ENCODE results near the gene SLC23A3.

The SLC23A3 gene

GRCh38 chr2:219175928-219176817, 6.3 kb upstream of the SLC23A3 start:
- DNase-seq (ENCODE audit: low read depth, low spot score): no peak

- DNase-seq (ENCODE audit: low read depth, low spot score): no peak
Measured at GRCh38 chr2:219175486-219175885, 5.7 kb upstream of the SLC23A3 start.

GRCh38 chr2:219174801-219175200, 5.0 kb upstream of the SLC23A3 start:
- DNase-seq (ENCODE audit: low read depth, low spot score): no peak

- DNase-seq (ENCODE audit: low read depth, low spot score): no peak
Measured at GRCh38 chr2:219174146-219174545, 4.3 kb upstream of the SLC23A3 start.

- DNase-seq (ENCODE audit: low read depth, low spot score): no peak
Measured at GRCh38 chr2:219173176-219173575, 3.3 kb upstream of the SLC23A3 start.

- no peak for DNase-seq (ENCODE audit: low read depth, low spot score)
Measured at GRCh38 chr2:219172231-219173154, 2.7 kb upstream of the SLC23A3 start.

- no peak for DNase-seq (ENCODE audit: low read depth, low spot score)
Measured at GRCh38 chr2:219171231-219171651, 1.4 kb upstream of the SLC23A3 start.

- no peak for DNase-seq (ENCODE audit: low read depth, low spot score)
Measured at GRCh38 chr2:219168932-219169331, 897 bp downstream of the SLC23A3 start.

- no peak for DNase-seq (ENCODE audit: low read depth, low spot score)
Measured at GRCh38 chr2:219168526-219168925, 1.3 kb downstream of the SLC23A3 start.

GRCh38 chr2:219167997-219168396, 1.8 kb downstream of the SLC23A3 start:
- DNase-seq (ENCODE audit: low read depth, low spot score): no peak

- no peak for DNase-seq (ENCODE audit: low read depth, low spot score)
Measured at GRCh38 chr2:219165058-219165911, 4.5 kb downstream of the SLC23A3 start.

GRCh38 chr2:219163156-219163555, 6.7 kb downstream of the SLC23A3 start:
- no peak for DNase-seq (ENCODE audit: low read depth, low spot score)

GRCh38 chr2:219161097-219161496, 8.7 kb downstream of the SLC23A3 start:
- no peak for DNase-seq (ENCODE audit: low read depth, low spot score)

GRCh38 chr2:219160186-219161017, 9.4 kb downstream of the SLC23A3 start, which contains the start of gene NHEJ1:
Gene NHEJ1, minus strand, starts transcription at chr2:219160815. Its CDS starts 2,453 bp downstream, at chr2:219158362.
- DNase-seq (ENCODE audit: low read depth, low spot score): peak; percentile 86

- DNase-seq (ENCODE audit: low read depth, low spot score): no peak
Measured at GRCh38 chr2:219159771-219160185, 10.1 kb downstream of the SLC23A3 start.

GRCh38 chr2:219158586-219158985, 11.2 kb downstream of the SLC23A3 start:
- no peak for DNase-seq (ENCODE audit: low read depth, low spot score)

- DNase-seq (ENCODE audit: low read depth, low spot score): no peak
Measured at GRCh38 chr2:219158025-219158424, 11.8 kb downstream of the SLC23A3 start.

GRCh38 chr2:219157396-219157795, 12.4 kb downstream of the SLC23A3 start:
- no peak for DNase-seq (ENCODE audit: low read depth, low spot score)

- no peak for DNase-seq (ENCODE audit: low read depth, low spot score)
Measured at GRCh38 chr2:219155054-219155644, 14.7 kb downstream of the SLC23A3 start.

GRCh38 chr2:219149667-219150066, 20.2 kb downstream of the SLC23A3 start:
- DNase-seq (ENCODE audit: low read depth, low spot score): no peak
